Measurements from ENCODE around the gene FTCD.

The FTCD gene

DNA sequence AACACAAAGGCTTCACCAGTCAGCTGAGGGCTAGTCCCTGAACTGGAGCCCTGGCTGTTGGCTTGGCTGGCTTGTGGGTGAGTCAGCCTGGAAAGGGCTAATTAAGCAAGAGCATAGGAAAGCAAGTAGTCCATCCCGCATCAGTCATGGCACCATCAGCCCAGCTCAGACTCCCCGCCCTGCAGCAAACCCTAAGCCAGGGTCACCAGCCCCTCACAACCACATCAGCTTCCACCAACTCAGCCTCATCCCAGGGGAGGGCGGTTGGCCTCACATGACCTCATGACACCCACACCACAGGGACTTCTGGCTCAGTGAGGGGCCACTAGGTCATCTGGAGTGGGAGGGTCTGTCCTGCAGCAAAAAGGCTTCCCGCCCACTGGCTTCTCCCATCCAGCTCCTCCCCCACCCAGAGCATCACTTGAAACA is 35.9 kb upstream of the FTCD start:
- CTCF ChIA-PET: interaction anchor here (1.2 to 2.4 kb wide), 3 partner anchors 37 to 48 kb away, joined by 3 to 10 read pairs (median 4); no protein-coding TSS in a partner anchor
- POLR2A ChIA-PET: no interaction called here
- TF ChIP-seq CTCF (IDR thresholded peaks at IDR 0.05; ENCODE audit: insufficient read depth, low read length, missing control alignments): no peak
- peak; percentile 26 for DNase-seq (ENCODE audit: low read depth, low spot score)
- H3K4me3 ChIP-seq (ENCODE audit: low read depth, low read length): no peak overlapping the region

- CTCF ChIA-PET: interaction anchor here (1.2 to 2.4 kb wide), 3 partner anchors 37 to 47 kb away, joined by 3 to 10 read pairs (median 4); no protein-coding TSS in a partner anchor
- no peak overlapping the region for H3K4me3 ChIP-seq (ENCODE audit: low read depth, low read length)
- DNase-seq (ENCODE audit: low read depth, low spot score): no peak
- POLR2A ChIA-PET: no interaction called here
- TF ChIP-seq CTCF (IDR thresholded peaks at IDR 0.05; ENCODE audit: insufficient read depth, low read length, missing control alignments): no peak
These were observed 35.2 kb upstream of the FTCD start for GRCh38 chr21:46190491-46191131.

- no peak for DNase-seq (ENCODE audit: low read depth, low spot score)
- H3K4me3 ChIP-seq (ENCODE audit: low read depth, low read length): no peak overlapping the region
- CTCF ChIA-PET: interaction anchor here (2.4 kb wide), 1 partner anchor 36 kb away, joined by 10 read pairs; no protein-coding TSS in a partner anchor
- no peak for TF ChIP-seq CTCF (IDR thresholded peaks at IDR 0.05; ENCODE audit: insufficient read depth, low read length, missing control alignments)
- POLR2A ChIA-PET: no interaction called here
These were observed 34.6 kb upstream of the FTCD start for GRCh38 chr21:46189959-46190490.

DNA sequence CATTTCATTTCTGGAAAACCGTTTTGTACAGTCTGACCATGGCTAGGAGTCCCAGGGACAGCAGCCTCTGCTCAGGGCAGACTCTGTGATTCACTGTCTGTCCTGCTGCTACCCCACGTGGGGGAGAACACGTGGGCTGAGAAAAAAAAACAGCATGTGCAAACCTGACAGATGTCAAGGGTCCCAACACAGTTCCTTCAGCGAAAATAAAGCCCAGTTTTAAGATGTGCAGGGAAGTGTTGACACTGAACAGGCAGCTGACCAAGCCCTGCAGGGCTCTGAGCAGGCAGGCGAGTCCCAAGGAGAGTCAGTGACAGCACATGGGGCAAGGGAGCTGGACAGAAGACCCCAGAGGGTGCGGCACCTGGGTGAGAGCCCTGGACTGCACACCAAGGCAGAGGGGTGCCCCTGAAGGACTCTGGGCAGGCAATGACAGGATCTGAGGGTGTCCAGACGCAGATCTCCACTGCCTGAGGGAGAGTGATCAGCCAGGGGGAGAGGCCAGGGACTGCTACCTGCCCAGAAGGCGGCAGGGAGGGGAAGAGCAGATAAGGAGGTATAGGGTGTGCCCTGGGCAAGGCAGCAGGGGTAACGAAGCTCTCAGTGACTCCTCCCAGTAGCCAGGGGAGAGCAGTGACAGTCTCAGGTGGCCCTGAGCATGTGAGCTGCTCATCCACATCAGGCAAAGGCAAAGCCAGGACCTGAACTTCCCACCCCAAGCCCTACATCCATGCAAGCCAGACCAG is 34.0 kb upstream of the FTCD start:
- CTCF ChIA-PET: interaction anchor here (2.4 kb wide), 1 partner anchor 36 kb away, joined by 10 read pairs; no protein-coding TSS in a partner anchor
- no peak overlapping the region for H3K4me3 ChIP-seq (ENCODE audit: low read depth, low read length)
- no peak for DNase-seq (ENCODE audit: low read depth, low spot score)
- TF ChIP-seq CTCF (IDR thresholded peaks at IDR 0.05; ENCODE audit: insufficient read depth, low read length, missing control alignments): no peak
- POLR2A ChIA-PET: no interaction called here

- no peak for TF ChIP-seq CTCF (IDR thresholded peaks at IDR 0.05; ENCODE audit: insufficient read depth, low read length, missing control alignments)
- CTCF ChIA-PET: no interaction called here
- no peak overlapping the region for H3K4me3 ChIP-seq (ENCODE audit: low read depth, low read length)
- POLR2A ChIA-PET: no interaction called here
- DNase-seq (ENCODE audit: low read depth, low spot score): no peak
These were observed 33.1 kb upstream of the FTCD start for GRCh38 chr21:46188226-46189212.
